ENCODE results near the gene OR2D3.

The OR2D3 gene

GRCh38 chr11:6925007-6925577 is 4.3 kb downstream of the OR2D3 start:
- TF ChIP-seq, protein P1, sequence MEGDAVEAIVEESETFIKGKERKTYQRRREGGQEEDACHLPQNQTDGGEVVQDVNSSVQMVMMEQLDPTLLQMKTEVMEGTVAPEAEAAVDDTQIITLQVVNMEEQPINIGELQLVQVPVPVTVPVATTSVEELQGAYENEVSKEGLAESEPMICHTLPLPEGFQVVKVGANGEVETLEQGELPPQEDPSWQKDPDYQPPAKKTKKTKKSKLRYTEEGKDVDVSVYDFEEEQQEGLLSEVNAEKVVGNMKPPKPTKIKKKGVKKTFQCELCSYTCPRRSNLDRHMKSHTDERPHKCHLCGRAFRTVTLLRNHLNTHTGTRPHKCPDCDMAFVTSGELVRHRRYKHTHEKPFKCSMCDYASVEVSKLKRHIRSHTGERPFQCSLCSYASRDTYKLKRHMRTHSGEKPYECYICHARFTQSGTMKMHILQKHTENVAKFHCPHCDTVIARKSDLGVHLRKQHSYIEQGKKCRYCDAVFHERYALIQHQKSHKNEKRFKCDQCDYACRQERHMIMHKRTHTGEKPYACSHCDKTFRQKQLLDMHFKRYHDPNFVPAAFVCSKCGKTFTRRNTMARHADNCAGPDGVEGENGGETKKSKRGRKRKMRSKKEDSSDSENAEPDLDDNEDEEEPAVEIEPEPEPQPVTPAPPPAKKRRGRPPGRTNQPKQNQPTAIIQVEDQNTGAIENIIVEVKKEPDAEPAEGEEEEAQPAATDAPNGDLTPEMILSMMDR (IDR thresholded peaks at IDR 0.05) = no peak

DNA sequence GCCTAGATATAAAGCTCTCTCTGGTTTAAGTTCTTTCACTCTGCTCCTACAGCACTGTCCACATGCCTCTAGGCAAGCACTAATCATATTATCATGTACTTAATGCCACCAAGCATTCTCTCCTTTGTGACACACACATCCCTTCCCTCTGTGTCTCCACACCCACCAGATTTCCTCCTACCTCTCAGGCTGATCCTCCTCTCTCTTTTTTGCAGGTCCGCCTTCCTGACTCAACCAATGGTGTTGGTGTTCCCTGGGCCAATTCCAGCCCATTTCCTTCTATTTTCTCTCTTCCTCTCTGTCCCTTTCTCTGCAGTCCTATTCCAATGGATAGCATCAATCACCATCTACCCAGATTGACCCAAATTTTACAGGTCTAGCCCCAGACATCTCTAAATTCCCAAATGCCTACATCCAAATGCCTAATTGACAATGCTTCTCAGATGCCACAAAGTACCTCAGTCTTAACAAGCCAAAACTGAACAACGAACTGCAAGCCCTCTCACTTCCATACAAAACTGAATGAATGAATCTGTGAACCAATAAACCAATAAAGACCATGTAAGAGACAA is 4.9 kb downstream of the OR2D3 start:
- TF ChIP-seq, protein P1 (IDR thresholded peaks at IDR 0.05) = no peak

DNA sequence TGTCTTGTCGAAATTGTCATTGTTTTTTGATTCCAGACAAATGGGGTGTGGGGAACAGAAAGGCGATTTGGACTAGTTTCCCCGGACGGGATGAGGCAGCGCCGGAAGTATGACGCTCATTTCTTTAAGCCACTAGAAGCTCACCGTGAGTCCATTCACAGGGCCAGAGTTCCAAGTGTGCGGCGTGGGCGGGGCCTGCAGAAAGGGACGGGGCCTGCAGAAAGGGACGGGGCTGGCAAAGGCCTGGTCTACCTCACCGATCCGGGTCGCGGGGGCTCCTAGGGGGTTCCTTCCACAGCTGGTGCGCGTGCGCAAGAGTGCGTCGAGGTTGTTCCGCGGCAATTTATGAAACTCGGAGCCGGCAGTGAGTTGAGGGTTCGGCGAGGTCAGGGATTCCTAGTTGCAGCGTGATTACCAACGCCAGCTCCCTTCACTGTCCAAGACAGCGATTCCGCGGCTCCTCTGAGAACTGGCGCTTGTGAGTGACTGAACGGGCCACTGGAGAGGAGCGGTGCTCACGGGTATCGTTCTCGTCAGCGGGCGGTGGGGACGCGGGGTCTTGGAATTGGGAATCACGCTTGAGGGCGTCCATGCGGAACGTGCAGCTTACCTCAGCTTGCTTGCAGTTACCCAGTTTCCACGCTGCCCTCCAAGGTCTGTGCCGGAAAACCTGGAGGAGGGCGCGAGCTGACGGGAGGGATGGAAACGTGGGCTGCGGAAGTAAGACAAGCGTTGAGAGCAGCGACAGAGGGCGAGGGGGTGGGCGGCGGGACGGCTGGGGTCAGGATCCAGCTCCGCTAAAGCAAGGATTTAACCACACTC is 5.6 kb downstream of the OR2D3 start, which contains the start of gene ZNF215:
Gene ZNF215 (plus strand): TSS at position 219 of the 822 bp plus-strand sequence. CDS start 5,847 bp downstream, outside the sequence.
- TF ChIP-seq, protein P1 (IDR thresholded peaks at IDR 0.05) = no peak

GRCh38 chr11:6927030-6927617 is 6.3 kb downstream of the OR2D3 start:
- TF ChIP-seq, protein P1 (IDR thresholded peaks at IDR 0.05) = no peak

- TF ChIP-seq, protein P1 (IDR thresholded peaks at IDR 0.05) = no peak
Observed at GRCh38 chr11:6928916-6929315, 8.1 kb downstream of the OR2D3 start.

- TF ChIP-seq, protein P1 (IDR thresholded peaks at IDR 0.05) = no peak
Observed at GRCh38 chr11:6931146-6931713, 10.4 kb downstream of the OR2D3 start.

- TF ChIP-seq, protein P1 (IDR thresholded peaks at IDR 0.05) = no peak
Observed at GRCh38 chr11:6932145-6932544, 11.3 kb downstream of the OR2D3 start.

Measured in LNCAP (cell line).